ENCODE measurements around the gene SCARB1.

The SCARB1 gene

DNA sequence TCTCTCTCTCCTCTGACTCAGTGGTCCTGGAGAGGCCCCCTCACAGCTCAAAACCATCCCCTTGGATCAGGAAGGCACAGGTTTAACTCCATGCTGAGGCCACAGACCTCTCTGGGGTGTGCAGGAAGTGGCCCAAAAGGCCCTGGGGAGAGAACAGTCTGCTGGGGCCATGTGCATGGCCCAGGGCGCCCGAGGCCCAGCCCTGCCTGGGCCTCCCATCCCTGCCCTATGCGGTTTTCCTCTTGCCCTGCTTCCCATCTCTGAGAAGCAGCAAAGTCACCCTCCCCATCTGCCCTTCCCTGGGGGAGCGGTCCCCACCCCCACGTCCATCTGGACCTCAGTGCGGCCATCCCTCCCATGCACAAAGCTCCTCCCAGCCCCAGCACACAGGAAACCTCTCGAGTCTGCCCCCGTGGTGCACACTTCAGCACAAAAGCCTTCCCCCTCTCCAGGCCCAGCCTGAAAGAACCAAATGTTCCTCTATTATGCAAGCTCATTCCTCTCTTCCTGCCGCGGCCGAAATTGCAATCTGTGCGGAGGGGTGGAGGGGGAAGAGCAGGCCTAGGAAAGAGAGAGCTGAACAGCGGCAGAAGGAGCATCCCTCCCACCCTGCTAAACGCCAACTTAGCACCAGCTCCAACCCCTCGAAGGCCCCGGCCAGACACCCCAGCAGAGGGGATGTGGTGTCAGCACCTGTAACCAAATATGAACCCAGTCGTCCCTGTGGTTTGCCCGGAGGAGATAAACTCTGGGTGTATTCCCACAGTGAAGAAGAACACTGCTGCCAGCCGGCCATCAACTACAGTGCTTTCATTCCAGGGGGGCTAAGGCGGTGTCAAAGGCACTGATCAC, 108.5 kb downstream of the SCARB1 start:
- peak; percentile 91 for DNase-seq

DNA sequence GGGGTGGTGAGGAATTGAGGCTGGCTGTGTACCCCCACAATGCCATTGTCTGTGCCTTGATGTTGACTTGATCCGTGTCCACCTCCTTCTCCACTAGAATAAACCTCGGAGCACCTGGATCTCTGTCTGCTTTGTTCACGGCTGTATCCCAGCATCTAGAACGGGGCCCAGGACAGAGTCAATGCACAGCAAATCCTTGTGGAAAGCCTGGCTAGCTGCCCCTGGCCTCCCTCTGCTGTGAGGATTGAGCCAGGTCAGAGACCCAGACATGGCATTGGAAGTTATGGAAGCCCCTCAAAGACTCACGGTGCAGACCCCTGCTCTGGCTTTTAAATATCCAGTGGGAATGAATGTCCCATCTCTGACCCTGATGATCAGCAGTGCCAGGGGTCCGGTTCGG, 109.2 kb downstream of the SCARB1 start:
- DNase-seq: no peak

DNA sequence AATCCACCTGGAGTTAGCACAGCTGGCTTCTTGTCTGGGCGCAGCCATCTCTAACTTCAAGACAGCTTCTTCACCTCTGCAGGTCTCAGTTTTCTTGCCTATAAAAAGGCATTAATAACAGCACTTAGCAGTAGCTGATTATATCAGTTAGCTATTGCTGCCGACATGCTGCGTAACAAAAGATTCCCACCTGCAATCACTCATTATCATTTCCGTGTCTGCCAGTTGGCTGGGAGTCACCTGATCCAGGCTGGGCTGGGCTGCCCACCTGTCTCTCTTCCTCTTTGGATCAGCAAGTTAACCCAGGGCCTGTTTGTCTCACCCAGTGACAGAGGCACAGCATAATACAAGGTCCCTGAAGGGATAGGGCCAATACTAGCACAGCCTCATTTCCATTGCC, 109.7 kb downstream of the SCARB1 start:
- DNase-seq: no peak

DNA sequence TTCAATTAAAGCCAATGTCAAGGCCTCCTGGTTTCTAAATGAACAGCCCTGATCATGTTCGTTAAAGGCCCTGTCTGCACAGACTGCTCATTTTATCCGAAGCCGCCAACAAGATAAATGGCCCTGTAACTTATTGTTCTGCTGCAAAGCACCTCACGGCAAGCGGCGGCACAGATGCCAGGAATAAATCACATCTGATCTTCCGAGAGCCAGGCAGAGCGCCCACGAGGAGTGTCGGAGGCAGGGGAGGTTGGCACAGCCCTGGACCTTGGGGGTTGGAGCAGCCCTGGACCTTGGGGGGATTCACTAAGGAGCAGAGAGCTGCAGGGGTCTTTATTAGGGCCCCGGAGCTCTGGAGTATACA, 110.5 kb downstream of the SCARB1 start:
- no peak for DNase-seq

DNA sequence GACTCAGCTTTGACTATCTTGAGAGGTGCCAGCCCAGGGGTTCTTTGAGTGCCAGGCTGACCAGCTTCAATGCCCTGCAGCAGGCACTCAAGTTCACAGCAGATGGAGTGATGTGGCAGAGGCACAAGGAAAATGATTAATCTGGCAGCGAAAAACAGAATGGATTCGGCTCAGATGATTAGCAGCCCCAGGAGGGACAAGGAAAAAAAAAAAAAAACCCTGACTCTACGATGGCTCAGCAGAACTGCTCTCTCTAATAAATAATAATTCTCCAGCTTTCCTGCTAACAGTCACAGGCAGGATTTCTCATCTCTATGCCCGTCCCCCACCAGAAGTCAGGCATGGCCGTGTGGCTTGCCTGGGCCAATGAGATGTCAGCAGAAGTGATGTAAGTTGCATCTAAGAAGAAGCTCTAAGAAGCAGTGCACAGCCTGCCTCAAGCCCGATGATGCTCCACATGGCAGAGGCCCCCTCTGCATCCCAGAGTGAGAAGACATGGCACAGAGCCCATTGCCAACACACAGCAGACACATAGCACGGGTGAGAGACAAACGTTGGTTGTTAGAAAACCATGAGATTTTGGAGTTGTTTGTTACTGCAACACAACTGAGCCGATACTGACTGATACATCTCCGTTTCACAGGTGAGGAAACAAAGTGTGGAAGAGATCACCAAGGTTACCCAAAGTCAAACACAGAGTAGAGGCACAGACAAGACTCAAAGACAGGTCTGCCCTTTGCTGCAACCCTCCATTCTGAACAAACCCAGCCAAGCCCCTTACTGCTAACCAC, 111.0 kb downstream of the SCARB1 start:
- no peak for DNase-seq

DNA sequence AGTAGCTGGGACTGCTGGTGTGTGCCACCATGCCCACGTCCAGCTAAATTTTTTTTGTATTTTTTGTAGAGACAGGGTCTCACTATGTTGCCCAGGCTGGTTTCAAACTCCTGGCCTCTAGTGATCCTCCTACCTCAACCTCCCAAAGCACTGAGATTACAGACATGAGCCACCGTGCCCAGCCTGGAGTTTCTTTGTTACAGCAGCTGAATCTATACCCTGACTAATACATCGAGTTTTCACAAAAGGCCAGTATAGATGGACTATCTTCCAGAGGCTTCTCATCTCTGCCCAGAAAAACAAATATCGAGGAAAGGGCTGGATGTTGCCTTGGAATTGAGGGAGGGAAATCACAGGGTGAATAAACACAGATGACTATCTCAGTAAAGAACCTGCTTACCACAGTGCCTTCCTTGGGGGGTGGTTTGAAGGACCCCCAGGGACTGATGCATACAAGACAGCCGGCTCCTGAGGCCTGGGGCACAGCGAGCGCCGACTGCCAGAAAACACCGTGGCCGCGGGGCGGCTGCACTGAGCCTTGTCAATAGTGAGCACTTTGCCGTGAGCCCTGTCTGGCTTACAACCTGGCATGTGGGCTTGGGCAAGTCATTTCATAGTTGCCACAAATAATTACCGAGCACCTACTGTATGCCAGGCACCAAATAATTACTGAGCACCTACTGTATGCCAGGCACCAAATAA, 111.9 kb downstream of the SCARB1 start:
- no peak for DNase-seq

DNA sequence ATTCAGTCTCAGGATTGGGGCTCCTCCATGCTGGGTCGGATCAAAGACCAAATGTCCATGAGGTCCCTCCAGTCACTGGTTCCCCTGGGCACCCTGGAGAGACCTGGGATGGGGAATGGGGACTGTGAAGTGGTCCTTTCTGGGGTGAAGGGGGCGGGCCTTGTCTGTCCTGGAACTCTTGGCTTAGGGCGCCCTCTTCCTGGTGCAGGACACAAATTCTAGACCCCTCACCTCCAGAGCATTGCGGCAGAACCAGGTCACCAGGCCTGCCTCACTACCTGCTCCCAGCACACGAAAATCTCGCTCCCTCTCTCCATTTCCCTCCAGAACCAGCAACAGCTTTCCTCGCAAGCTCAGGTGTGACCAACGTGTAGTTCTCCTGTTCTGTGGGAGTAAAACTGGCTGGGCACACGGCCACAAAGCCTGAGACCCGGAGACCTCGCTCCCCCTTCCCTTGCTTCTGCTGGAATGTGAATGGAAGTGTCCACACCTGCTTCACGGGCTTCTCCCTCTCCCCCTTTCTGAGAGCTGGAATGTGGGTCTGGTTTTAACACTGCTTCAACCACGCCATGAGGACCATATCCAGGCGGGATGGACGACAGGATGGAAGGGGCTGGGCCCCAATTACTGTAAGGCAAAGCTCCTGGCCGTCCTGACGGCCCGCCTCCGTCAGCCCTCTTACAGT, 112.7 kb downstream of the SCARB1 start:
- peak; percentile 11 for DNase-seq

DNA sequence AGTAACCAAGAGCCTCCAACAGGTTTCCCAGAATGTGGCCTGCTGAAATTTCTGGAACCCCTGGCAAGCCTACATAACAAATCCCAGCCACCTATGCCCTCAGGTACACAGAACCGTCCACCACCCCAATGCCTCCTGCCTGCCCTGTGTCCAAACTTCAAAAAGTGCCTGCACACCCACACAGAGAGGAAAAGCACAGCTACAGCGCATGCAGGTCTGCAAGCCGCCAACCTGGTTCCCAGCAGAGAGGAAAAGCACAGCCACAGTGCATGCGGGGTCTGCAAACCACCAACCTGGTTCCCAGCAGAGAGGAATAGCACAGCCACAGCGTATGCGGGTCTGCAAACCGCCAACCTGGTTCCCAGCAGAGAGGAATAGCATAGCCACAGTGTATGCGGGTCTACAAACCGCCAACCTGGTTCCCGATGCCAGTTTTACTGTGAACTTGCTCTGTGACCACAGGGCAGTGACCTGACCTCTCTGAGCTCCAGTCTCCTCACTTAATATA, 113.5 kb downstream of the SCARB1 start:
- no peak for DNase-seq

DNA sequence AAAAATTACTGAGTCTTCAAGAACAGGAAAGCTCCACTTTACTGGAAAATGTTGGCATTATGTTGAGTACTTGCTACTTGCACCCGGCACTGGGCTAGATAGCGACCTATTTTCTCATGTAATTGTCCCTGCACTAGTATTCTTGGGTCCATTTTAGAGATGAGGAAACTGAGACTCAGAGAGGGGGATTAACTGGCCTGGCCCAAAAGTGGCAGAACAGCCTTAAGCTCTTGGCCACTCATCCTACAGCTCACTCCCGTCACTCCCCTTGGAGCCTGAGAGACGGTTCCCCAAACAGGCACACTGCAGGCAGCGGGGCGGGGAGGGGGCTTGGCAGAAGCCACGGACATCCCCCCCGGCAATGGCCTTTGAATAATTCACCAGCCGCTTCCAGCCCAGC, 113.9 kb downstream of the SCARB1 start:
- DNase-seq: no peak

DNA sequence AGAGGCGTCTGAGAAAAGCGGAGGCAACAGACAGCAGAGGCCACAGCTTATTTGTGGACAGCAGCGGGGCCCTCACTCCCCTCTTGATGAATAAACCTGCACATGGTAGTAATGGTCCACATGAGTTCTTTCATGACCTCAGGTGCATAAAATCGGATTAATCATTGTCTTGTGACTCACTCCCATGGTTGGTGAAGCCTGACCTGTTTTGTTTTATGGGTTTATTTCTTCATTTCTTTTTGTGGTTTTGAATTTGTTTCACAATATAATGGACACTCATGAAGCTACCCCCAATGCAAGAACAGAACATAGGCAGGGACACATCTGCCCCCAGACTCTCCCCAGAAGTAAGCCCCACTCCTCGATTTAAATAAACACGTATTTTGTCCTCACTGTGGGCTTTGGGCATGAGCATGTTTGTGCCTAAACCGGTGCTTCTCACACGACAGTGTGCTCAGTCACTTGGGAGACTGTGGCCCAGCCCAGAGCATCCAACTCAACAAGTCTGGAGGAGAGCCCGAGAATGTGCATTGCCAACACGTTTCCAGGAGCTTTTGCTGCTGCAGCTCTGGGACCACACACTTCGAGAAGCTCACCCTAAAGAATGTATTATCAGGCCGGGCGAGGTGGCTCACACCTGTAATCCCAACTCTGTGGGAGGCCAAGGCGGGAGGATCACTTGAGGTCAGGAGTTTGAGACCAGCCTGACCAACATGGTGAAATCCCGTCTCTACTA, 116.1 kb downstream of the SCARB1 start:
- DNase-seq: no peak

DNA sequence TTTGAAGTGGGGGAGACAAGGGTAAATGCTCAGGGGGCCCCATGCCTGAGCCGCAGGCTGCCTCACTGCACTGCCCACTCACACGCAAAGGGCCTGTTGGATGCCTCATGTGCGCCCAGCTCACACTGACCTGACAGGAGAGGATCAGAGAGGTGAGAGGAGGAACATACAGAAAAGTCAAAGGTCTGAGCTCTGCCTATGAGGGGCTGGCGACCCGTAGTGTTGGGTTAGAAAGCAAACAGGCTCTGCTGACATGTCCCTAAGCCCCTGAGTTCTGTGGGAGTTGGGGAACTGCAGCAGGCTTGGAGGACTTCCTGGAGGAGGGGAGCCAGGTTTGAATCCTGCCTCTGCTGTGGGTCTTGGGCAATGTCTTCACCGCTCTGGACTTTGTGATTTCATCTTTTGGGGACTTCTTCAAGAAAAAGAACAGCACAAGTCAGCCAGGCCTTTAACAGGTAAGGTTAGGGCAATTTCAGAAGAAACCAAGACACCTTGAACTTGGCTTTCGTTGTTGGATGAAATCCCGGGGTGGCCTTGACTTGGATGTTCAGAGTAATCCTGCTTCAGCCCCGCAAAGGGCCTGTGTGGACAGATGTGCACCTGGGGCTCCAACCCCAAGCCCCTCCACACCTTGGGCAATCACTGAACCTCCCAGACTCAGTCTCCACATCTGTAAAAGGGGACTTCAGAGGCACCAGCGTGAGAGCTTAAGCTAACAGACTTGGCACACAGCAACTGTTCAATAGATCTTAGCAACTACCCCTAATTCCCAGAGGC, 116.8 kb downstream of the SCARB1 start:
- no peak for DNase-seq

DNA sequence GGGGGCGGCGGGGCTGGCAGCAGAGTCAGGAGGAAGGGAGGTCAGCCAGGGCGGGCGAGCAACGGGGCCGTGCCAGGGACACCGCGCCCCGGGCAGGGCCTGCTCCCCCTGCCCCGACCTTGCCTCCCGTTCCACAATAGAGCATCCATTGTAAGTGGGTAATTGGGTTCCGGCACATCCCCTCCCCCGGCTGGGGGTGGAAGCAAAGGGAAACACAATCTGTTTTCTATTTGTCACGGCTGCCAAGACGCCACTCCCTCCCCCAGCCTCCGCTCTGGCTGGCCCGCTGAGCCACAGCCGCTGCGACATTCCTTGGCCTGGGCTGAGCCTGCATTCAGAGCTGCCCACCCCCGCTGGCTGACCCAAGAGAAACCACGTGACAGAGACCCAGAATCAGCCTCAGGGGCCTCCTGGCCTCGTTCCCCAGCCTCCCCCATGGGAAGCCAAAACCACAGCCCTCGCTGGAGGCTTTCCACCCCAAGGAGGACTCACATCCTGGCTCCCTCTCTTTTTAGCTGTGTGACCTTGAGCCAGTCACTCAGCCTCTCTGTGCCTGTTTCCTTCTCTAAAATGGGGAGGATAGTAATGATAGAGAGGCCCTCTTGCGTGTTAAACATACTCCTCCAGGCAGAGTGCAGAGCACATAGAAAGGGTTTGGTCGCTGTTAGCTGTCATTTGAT, 117.6 kb downstream of the SCARB1 start:
- peak; percentile 77 for DNase-seq

DNA sequence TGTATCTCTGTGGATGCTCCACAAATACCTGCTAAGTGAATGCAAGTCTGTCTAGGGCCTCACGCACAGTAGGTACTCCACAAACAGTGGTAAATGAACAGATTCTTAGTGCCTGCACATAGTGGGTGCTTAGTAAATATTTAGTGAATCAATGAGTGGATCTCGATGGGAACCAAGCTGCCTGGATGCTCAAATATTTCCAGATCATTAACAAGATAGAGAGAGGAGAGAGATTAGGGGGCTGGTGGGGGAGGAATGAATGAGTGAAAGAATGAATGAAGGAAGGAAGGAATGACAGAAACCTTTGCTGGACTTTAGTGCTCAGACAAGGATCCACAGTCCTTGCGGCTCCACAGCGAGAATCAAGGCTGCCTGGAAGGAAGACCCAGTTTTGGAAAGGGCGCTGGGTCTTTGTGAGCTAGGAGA, 118.2 kb downstream of the SCARB1 start:
- no peak for DNase-seq

DNA sequence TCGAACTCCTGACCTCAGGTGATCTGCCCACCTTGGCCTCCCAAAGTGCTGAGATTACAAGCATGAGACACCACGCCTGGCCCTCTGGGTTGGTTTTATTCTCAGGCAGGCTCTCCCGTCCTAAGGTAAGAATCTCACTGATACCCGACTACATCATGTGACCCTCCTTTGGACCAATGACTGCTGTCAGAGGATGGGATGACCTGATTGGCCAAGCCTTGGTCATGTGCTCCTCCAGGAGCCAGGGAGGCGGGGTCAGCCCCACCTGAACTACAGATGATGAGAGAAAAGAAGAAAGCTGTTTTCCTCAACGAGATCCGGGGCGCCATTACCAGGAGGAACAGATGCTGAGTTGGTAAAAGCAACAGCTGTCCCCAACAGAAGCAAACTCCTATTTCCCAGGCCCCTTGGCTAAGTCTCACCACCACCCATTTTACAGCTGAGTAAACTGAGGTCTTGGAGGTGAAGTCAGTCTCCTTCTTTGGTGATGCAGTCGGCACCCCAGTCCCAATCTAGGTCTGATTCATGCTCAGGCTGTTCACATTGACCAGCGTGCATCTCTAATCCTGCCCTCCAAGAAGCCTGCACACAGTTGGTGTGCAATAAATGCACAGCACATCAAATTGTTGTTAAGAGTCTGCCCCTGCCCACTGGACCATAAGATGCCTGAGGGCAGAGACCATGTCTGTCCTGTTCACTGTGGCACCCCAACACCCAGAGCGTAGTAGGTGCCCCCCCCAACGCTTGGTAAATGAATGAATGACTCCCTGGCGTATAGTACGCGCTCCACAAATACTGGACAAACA, 118.8 kb downstream of the SCARB1 start:
- DNase-seq: no peak

DNA sequence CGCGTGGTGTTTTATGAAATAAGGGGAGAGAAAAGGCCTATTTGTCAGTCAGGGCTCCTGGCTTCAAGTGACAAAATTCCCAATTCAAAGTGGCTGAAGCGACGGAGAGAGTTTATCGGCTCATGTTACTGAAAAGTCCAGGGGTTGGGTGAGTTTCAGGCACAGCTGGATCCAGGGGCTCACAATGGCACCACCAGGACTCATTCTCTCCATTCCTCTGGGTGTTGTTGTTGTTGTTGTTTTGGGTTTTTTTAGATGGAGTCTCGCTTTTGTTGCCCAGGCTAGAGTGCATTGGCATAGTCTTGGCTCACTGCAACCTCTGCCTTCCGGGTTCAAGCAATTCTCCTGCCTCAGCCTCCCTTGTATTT, 119.4 kb downstream of the SCARB1 start:
- no peak for DNase-seq

DNA sequence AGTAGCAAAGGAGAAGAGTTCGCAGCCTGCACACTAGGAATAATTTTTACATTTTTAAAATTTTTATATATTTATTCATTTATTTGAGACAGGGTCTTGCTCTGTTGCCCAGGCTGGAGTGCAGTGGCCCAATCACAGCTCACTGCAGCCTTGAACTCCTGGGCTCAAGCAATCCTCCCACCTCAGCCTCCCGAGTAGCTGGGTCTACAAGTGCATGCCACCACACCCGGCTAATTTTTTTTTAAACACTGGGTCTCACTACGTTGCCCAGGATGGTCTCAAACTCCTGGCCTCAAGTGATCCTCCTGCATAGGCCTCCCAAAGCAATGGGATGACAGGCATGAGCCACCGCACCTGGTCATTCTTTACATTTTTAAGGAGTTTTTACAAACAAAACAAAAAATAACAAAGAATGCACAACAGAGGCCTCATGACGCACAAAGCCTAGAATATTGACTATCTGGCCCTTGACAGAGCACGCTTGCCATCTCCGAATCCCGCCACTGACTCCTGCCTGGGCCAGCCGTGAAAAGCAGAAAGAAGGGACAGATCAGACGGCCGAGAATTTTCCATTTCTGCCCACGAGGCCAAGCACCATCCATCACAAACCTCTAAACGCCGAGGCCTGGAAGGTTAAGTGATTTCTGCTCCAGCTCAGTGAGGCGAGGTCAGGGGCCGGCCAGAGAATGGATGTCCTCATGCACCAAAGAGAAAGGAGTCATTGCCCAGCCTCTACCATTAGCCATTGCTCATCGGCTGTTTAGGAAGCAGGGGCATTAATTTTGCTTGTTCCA, 120.0 kb downstream of the SCARB1 start:
- no peak for DNase-seq

DNA sequence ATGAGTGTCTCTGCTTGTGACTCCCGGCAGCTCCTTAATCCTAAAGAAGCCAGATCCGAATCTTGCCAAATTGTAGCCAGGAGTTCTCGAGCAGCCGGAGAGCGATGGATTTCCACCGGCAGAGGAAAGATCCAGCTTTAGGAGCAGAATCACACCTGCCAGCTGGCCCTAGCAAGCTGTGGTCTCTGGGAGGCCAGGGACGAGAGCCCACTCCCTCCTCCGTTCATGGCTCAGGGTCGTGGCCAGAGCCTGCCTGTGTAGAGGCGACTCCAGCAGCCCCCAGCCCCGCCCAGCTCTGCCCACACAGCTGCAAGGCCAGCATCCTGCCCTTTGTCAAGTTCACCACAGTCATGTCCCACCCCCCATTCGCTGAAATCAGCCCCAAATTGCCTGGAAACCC, 121.0 kb downstream of the SCARB1 start:
- no peak for DNase-seq

DNA sequence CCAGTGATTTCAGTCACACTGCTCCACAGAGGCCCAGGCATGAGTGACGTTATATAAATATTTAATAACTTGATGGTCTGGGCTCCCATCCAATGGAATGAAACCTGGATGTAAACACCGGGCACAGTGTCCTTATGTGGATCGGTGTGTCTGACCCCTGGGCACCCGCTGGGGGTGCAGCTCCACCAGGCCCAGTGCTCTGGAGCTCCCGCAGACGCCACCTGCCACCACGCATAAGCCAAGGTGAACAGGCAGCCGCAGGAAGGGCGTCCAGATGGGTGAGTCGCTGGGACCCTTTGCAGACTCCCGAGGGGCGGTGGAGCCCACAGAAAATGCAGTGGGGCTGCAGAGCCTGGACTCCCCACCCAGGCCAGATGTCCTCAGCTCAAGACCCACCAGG, 121.6 kb downstream of the SCARB1 start:
- no peak for DNase-seq

DNA sequence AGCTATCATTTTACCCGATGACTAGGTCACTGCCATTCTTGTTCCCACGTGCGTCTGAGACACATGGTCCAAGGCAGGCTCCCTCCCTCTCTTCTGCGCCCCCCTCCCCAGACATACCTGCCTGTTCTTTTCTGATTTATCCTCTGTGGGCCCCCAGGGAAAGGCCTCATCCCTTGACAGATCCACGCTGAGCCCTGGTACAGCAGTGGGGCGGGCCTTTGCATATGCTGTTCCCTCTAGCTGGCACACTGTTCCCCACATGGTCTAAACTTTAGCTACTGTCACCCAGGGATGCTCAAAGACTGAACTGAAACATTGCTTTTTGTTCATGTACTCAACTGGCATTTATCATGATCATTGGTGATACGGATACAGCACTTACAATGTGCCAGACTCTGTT, 122.5 kb downstream of the SCARB1 start:
- no peak for DNase-seq
